ENCODE data around the gene USP49. TPM values are rescaled to one million over a fixed set of nuclear protein-coding genes. Genes with fewer than 3 reads are reported as not detected.

USP49 gene
- total RNA-seq, 4 donors from 2014 or later, result 6.5 to 13.8 (median 8.8) TPM

- DNase-seq (ENCODE audit: low spot score in 2 of 2), result no peak
- TF ChIP-seq EP300 (IDR thresholded peaks at IDR 0.05) (no peak), POLR2A (IDR thresholded peaks at IDR 0.05) (no peak), CTCF (IDR thresholded peaks at IDR 0.05) (no peak)
- 100% methylated on average over 1 of the region's 1 CpG for WGBS, 2 donors
These were observed 72.0 kb downstream of the USP49 start for GRCh38 chr6:41823178-41823577.

DNA sequence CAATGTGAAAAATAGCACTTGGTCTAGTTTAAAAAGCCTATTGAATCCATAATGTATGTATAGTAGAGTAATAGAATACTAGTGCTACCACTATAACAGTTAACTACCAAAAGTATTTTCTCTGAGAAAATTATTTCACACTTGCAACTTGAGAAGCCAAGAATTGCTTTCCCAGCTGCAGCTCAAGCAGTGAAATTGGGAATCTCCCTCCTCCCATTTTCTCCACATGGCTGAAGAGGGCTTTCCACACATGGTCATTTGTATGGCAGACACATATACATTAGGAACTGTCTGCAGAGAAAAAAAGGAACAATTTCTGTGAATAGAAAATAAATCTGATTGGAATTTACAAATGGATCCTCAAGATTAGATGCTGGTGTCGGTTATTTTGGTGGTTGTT is 73.2 kb downstream of the USP49 start:
- no peak for DNase-seq (ENCODE audit: low spot score in 2 of 2)
- Histone ChIP-seq H3K27ac (no peak overlapping the region), H3K4me1 (no peaks in the 10 kb centered on the region), H3K36me3 (no peaks in the 10 kb centered on the region), H3K9me3 (no peaks in the 10 kb centered on the region), H3K27me3 (no peaks in the 10 kb centered on the region), H3K4me3 (no peak overlapping the region)
- WGBS, 2 donors, result 90 to 97% methylated on average over 1 of the region's 1 CpG
- TF ChIP-seq EP300 (IDR thresholded peaks at IDR 0.05) (no peak), CTCF (IDR thresholded peaks at IDR 0.05) (no peak), POLR2A (IDR thresholded peaks at IDR 0.05) (no peak)

More at GRCh38 chr6:41823178-41823577, 72.0 kb downstream of the USP49 start:
- H3K27me3 ChIP-seq, result no peaks in the 10 kb centered on the region
- no peak overlapping the region for H3K27ac ChIP-seq
- H3K4me3 ChIP-seq, result no peak overlapping the region
- no peaks in the 10 kb centered on the region for H3K4me1 ChIP-seq
- H3K9me3 ChIP-seq, result no peaks in the 10 kb centered on the region
- no peaks in the 10 kb centered on the region for H3K36me3 ChIP-seq

DNA sequence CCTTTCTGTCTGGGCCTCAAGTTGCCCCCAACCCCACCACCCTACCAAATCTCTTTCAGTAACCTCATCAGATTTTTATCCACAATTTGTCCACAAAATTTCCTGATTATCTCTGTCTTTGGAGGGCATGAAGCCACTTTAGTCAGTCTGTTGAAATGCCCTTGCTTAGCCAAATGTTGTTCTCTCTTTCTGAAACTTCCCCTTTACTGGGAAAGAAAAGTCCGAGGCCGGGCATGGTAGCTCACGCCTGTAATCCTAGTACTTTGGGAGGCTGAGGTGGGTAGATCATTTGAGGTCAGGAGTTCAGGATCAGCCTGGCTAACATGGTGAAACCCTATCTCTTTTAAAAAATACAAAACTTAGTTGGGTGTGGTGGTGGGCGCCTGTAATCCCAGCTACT is 73.9 kb downstream of the USP49 start:
- Histone ChIP-seq H3K27ac (no peak overlapping the region), H3K9me3 (no peaks in the 10 kb centered on the region), H3K36me3 (no peaks in the 10 kb centered on the region), H3K4me1 (no peaks in the 10 kb centered on the region), H3K27me3 (no peaks in the 10 kb centered on the region), H3K4me3 (no peak overlapping the region)
- 88 to 91% methylated on average over 4 of the region's 4 CpGs for WGBS, 2 donors
- TF ChIP-seq POLR2A (IDR thresholded peaks at IDR 0.05) (no peak), CTCF (IDR thresholded peaks at IDR 0.05) (no peak), EP300 (IDR thresholded peaks at IDR 0.05) (no peak)
- DNase-seq (ENCODE audit: low spot score in 2 of 2), result no peak

DNA sequence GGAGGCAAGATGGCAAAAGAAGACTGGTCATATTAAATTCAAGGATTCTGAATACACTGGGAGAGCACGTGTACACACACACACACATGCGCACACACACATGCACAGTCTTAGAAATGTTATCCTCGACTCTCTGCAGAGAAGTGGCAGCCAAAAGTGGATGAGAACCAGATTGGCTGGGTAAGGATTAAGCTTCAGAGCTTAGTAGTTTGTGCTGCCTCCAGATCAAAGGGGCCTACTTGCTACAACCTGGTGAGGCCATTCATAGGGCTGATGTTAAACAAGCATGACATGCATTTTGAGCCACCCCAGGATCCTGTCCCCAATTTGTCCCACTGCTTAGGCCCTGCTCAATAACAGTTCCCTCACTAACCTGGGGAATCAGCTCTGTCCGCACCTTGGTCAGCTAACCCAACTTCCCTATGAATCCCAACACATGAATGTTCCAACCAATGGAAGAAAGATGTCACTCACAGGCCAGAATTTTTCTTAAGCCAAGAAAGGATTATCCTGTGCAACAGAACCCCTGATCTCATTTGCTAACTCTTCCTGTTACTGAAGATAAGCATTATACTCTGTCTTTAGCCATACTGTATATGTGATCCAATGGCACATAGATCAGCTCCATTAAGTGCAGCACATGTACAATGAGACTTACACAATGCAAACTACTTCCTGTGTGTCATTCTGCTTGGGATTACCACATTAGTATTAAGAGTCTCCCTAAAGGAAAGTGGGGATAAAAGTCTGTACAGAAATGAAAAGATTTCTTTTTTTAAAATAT is 76.7 kb downstream of the USP49 start:
- Histone ChIP-seq H3K27me3 (no peaks in the 10 kb centered on the region), H3K4me3 (no peak overlapping the region), H3K4me1 (no peaks in the 10 kb centered on the region), H3K9me3 (no peaks in the 10 kb centered on the region), H3K36me3 (no peaks in the 10 kb centered on the region), H3K27ac (no peak overlapping the region)
- no peak for DNase-seq (ENCODE audit: low spot score in 2 of 2)
- TF ChIP-seq CTCF (IDR thresholded peaks at IDR 0.05) (no peak), EP300 (IDR thresholded peaks at IDR 0.05) (no peak)
- 80 to 83% methylated on average over 4 of the region's 4 CpGs for WGBS, 2 donors

GRCh38 chr6:41815587-41815986 is 79.6 kb downstream of the USP49 start:
- WGBS, 2 donors, result 92 to 95% methylated on average over 1 of the region's 1 CpG
- Histone ChIP-seq H3K4me1 (no peaks in the 10 kb centered on the region), H3K9me3 (no peaks in the 10 kb centered on the region), H3K36me3 (no peaks in the 10 kb centered on the region), H3K27me3 (no peaks in the 10 kb centered on the region), H3K27ac (no peak overlapping the region), H3K4me3 (no peak overlapping the region)
- DNase-seq (ENCODE audit: low spot score in 2 of 2), result no peak
- no peak for TF ChIP-seq CTCF (IDR thresholded peaks at IDR 0.05)
- no peak for TF ChIP-seq EP300 (IDR thresholded peaks at IDR 0.05)
- TF ChIP-seq POLR2A (IDR thresholded peaks at IDR 0.05), result no peak
